AG04450 (cell line): ENCODE results near the gene CWH43. TPM values are rescaled to one million over a fixed set of nuclear protein-coding genes. Genes with fewer than 3 reads are reported as not detected.
"Not testable (repeated sequence)": the region's sequence is repeated elsewhere in the genome, so short reads cannot be mapped to it uniquely, and the experiment has no call there.

ENCODE experiments used
- CTCF ChIA-PET: fragments of 300-600, 350-600 bp; formaldehyde crosslinking; extraction: SDS; loops from one replicate; lab custom pipeline; 2022; ENCODE audit warnings: antibody characterized with exemption, inconsistent platforms; lab: Charles Lee
- POLR2A ChIA-PET: fragments of 350-600 bp; formaldehyde crosslinking; extraction: SDS; loops from one replicate; lab custom pipeline; 2021; ENCODE audit warnings: antibody characterized with exemption, inconsistent platforms; lab: Yijun Ruan, JAX
- DNase-seq: peaks from one replicate; pipeline ENCODE4 v3.0.0-alpha.2; 2011; ENCODE audit warnings: low read depth, low spot score
- H3K27ac ChIP-seq: one replicate; pipeline ENCODE4 v1.5.1; 2012; ENCODE audit warnings: low read depth, low read length, control low read depth
- H3K27me3 ChIP-seq: one replicate; pipeline ENCODE4 v1.6.0; 2012; ENCODE audit warnings: low read length; ENCODE audit not compliant: control insufficient read depth, insufficient read depth
- H3K4me3 ChIP-seq: 2 replicates; pipeline ENCODE4 v1.5.1; 2011; ENCODE audit warnings: mild to moderate bottlenecking, low read depth, low read length, control low read depth
- H3K9me3 ChIP-seq: 2 replicates; pipeline ENCODE4 v1.5.1; 2012; ENCODE audit warnings: low read length; ENCODE audit not compliant: control insufficient read depth, insufficient read depth
- polyA plus RNA-seq: library from polyadenylated mRNA; depleted of rRNA; stranded (reverse); fragments of >200 nt; gene quantifications from 2 replicates; pipeline ENCODE4 v1.2.3, GENCODE V29; 2011

The CWH43 gene
- polyA plus RNA-seq, 1 experiment: not detected

GRCh38 chr4:49097071-49097470, 111.0 kb downstream of the CWH43 start:
- POLR2A ChIA-PET, CTCF ChIA-PET, H3K27ac ChIP-seq, H3K4me3 ChIP-seq, DNase-seq, H3K27me3 ChIP-seq: not testable (repeated sequence)
- H3K9me3 ChIP-seq: peaks cover 52% of the 10 kb centered on the region

- H3K9me3 ChIP-seq: peaks cover 51% of the 10 kb centered on the region
- DNase-seq, H3K4me3 ChIP-seq, CTCF ChIA-PET, H3K27ac ChIP-seq, POLR2A ChIA-PET, H3K27me3 ChIP-seq: not testable (repeated sequence)
These were observed 111.4 kb downstream of the CWH43 start for GRCh38 chr4:49097505-49097904.

GRCh38 chr4:49098034-49098759, 112.1 kb downstream of the CWH43 start:
- H3K27me3 ChIP-seq, H3K27ac ChIP-seq, DNase-seq, CTCF ChIA-PET, H3K4me3 ChIP-seq, POLR2A ChIA-PET: not testable (repeated sequence)
- peaks cover 51% of the 10 kb centered on the region for H3K9me3 ChIP-seq

- POLR2A ChIA-PET, DNase-seq, H3K27ac ChIP-seq, H3K4me3 ChIP-seq, H3K27me3 ChIP-seq, CTCF ChIA-PET: not testable (repeated sequence)
- peaks cover 69% of the 10 kb centered on the region for H3K9me3 ChIP-seq
These were observed 113.9 kb downstream of the CWH43 start for GRCh38 chr4:49099831-49100444.

GRCh38 chr4:49102344-49102898, 116.3 kb downstream of the CWH43 start:
- H3K9me3 ChIP-seq: peaks cover 72% of the 10 kb centered on the region
- H3K27me3 ChIP-seq, CTCF ChIA-PET, POLR2A ChIA-PET, H3K27ac ChIP-seq, DNase-seq, H3K4me3 ChIP-seq: not testable (repeated sequence)

GRCh38 chr4:49103436-49104136, 117.5 kb downstream of the CWH43 start:
- DNase-seq, CTCF ChIA-PET: not testable (repeated sequence)

GRCh38 chr4:49104231-49104930, 118.3 kb downstream of the CWH43 start:
- H3K27ac ChIP-seq, POLR2A ChIA-PET, DNase-seq, CTCF ChIA-PET, H3K4me3 ChIP-seq, H3K27me3 ChIP-seq: not testable (repeated sequence)
- peaks cover 65% of the 10 kb centered on the region for H3K9me3 ChIP-seq

More at GRCh38 chr4:49103436-49104136, 117.5 kb downstream of the CWH43 start:
- H3K27ac ChIP-seq, POLR2A ChIA-PET, H3K27me3 ChIP-seq, H3K4me3 ChIP-seq: not testable (repeated sequence)
- peaks cover 71% of the 10 kb centered on the region for H3K9me3 ChIP-seq

- H3K9me3 ChIP-seq: peaks cover 64% of the 10 kb centered on the region
- H3K27ac ChIP-seq, POLR2A ChIA-PET, CTCF ChIA-PET, H3K27me3 ChIP-seq, DNase-seq, H3K4me3 ChIP-seq: not testable (repeated sequence)
These were observed 119.3 kb downstream of the CWH43 start for GRCh38 chr4:49105248-49105904.

GRCh38 chr4:49107262-49107661, 121.2 kb downstream of the CWH43 start:
- H3K4me3 ChIP-seq, POLR2A ChIA-PET, H3K27ac ChIP-seq, DNase-seq, CTCF ChIA-PET, H3K27me3 ChIP-seq: not testable (repeated sequence)
- H3K9me3 ChIP-seq: peaks cover 82% of the 10 kb centered on the region

- H3K4me3 ChIP-seq, H3K27ac ChIP-seq, POLR2A ChIA-PET, H3K27me3 ChIP-seq, CTCF ChIA-PET, DNase-seq: not testable (repeated sequence)
- peaks cover 80% of the 10 kb centered on the region for H3K9me3 ChIP-seq
These were observed 122.3 kb downstream of the CWH43 start for GRCh38 chr4:49108183-49108978.
